ENCODE results near the gene CEP135.

- TF ChIP-seq CTCF (IDR thresholded peaks at IDR 0.05; ENCODE audit: borderline replicate concordance, extremely low read depth, low read length, poor library complexity, severe bottlenecking), result no peak
- TF ChIP-seq EZH2 (IDR thresholded peaks at IDR 0.05; ENCODE audit: borderline replicate concordance, low read depth, low read length, severe bottlenecking), result no peak
Measured at GRCh38 chr4:56003606-56004005, 54.9 kb downstream of the CEP135 start.
